K562 (cell line): Measurements from ENCODE around the gene FAM200A. TPM values are rescaled to one million over a fixed set of nuclear protein-coding genes. Genes with fewer than 3 reads are reported as not detected.

ENCODE experiments used
- CC2D1A ChIP-seq: fragments of 450-650 bp; IDR thresholded peaks from 2 replicates; pipeline ENCODE4 v1.6.1; 2017; ENCODE audit warnings: mild to moderate bottlenecking
- FIP1L1 ChIP-seq: fragments of 200-400 bp; formaldehyde crosslinking; IDR thresholded peaks from 2 replicates; pipeline ENCODE4 v1.6.1; 2018; ENCODE audit warnings: mild to moderate bottlenecking, low read depth, low read length; ENCODE audit not compliant: poor library complexity, severe bottlenecking
- FOXA1 ChIP-seq: fragments of 450-650 bp; IDR thresholded peaks from 2 replicates; pipeline ENCODE4 v1.6.1; 2016; ENCODE audit warnings: mild to moderate bottlenecking, borderline replicate concordance
- MED1 ChIP-seq: sonication (generic); formaldehyde crosslinking; IDR thresholded peaks from 2 replicates; pipeline ENCODE4 v1.8.1; 2023; ENCODE audit warnings: missing genetic modification reagents, borderline replicate concordance
- NFE2 ChIP-seq: IDR thresholded peaks from 2 replicates; pipeline ENCODE4 v1.6.1; 2014; ENCODE audit warnings: antibody characterized with exemption, low read depth
- POLR2H ChIP-seq: IDR thresholded peaks from 2 replicates; pipeline ENCODE4 v1.6.1; 2016; ENCODE audit warnings: missing genetic modification characterization, low read depth, mild to moderate bottlenecking, control low read depth, missing compliant biosample characterization, moderate library complexity
- PTBP1 ChIP-seq: fragments of 200-400 bp; formaldehyde crosslinking; IDR thresholded peaks from 2 replicates; pipeline ENCODE4 v1.6.1; 2017; ENCODE audit warnings: low read depth, low read length
- RB1 ChIP-seq: fragments of 450-650 bp; IDR thresholded peaks from 2 replicates; pipeline ENCODE4 v1.6.1; 2017; ENCODE audit warnings: low read depth, mild to moderate bottlenecking
- SMAD3 ChIP-seq: fragments of 450-650 bp; formaldehyde crosslinking; conservative IDR thresholded peaks from 2 replicates; pipeline ENCODE4 v1.4.0; 2020; ENCODE audit warnings: mild to moderate bottlenecking
- SMARCA5 ChIP-seq: fragments of 450-650 bp; IDR thresholded peaks from 2 replicates; pipeline ENCODE4 v1.6.1; 2016
- SP2 ChIP-seq: IDR thresholded peaks from 2 replicates; pipeline ENCODE4 v1.6.1; 2011; ENCODE audit warnings: mild to moderate bottlenecking, low read depth, low read length, moderate library complexity; ENCODE audit not compliant: poor library complexity, severe bottlenecking; ENCODE audit errors: extremely low read depth
- SRSF9 ChIP-seq: fragments of 200-400 bp; formaldehyde crosslinking; IDR thresholded peaks from 2 replicates; pipeline ENCODE4 v1.6.1; 2017; ENCODE audit warnings: low read depth, low read length, borderline replicate concordance
- ZFP36 ChIP-seq: fragments of 150-350 bp; IDR thresholded peaks from 2 replicates; pipeline ENCODE4 v1.6.1; 2018; ENCODE audit warnings: low read length, low read depth; ENCODE audit not compliant: partially characterized antibody
- ZNF311 ChIP-seq: fragments of 250-450 bp; sonication (Bioruptor Pico); IDR thresholded peaks from 2 replicates; pipeline ENCODE4 v1.4.0; 2020; ENCODE audit warnings: mild to moderate bottlenecking, moderate library complexity
- ZNF347 ChIP-seq: fragments of 450-650 bp; formaldehyde crosslinking; IDR thresholded peaks from 2 replicates; pipeline ENCODE4 v1.4.0; 2020; ENCODE audit warnings: low read depth, mild to moderate bottlenecking, moderate library complexity
- ZNF75A ChIP-seq: fragments of 450-650 bp; formaldehyde crosslinking; IDR thresholded peaks from 2 replicates; pipeline ENCODE4 v1.4.0; 2020; ENCODE audit warnings: mild to moderate bottlenecking
- ZZZ3 ChIP-seq: fragments of 450-650 bp; IDR thresholded peaks from 2 replicates; pipeline ENCODE4 v1.6.1; 2016; ENCODE audit warnings: antibody characterized with exemption, mild to moderate bottlenecking, moderate library complexity
- polyA plus RNA-seq, 8 experiments: library from polyadenylated mRNA; depleted of rRNA in 4 of 8; stranded (reverse) in 5 of 8; unstranded in 3 of 8; fragments of >200 nt; fragmentation: Nextera tagmentation in 2 of 8; fragmentation: Illumina TruSeq in 1 of 8; extraction: Ambion mirVana in 2 of 8; extraction: Trizol in 1 of 8; gene quantifications; 2 replicates each; pipeline versions ENCODE4 v1.2.1 to v1.2.3, GENCODE V29; 2011 to 2014; ENCODE audit warnings: inconsistent platforms in 1 of 8, missing spikeins in 1 of 8
- total RNA-seq, 7 experiments: library from RNA; depleted of rRNA in 6 of 7; stranded (reverse); fragments of >200 nt in 6 of 7; fragmentation: Illumina TruSeq in 2 of 7; extraction: Trizol in 2 of 7; gene quantifications; 2 replicates each; pipeline versions ENCODE4 v1.2.1 to v1.2.3, GENCODE V29; 2011 to 2021; ENCODE audit warnings: low replicate concordance in 1 of 7
- TF ChIP-seq, protein P1 (sequence below): fragments of 250-450 bp; sonication (Bioruptor Pico); IDR thresholded peaks from 2 replicates; pipeline ENCODE4 v1.4.0; 2020; ENCODE audit warnings: mild to moderate bottlenecking
- TF ChIP-seq, protein P2 (sequence below): fragments of 450-650 bp; formaldehyde crosslinking; IDR thresholded peaks from 2 replicates; pipeline ENCODE4 v1.4.0; 2022; ENCODE audit warnings: missing genetic modification characterization
- TF ChIP-seq, protein P3 (sequence below): sonication (generic); formaldehyde crosslinking; IDR thresholded peaks from 2 replicates; pipeline ENCODE4 v1.8.0; 2022; ENCODE audit warnings: missing genetic modification reagents, mild to moderate bottlenecking, moderate library complexity, borderline replicate concordance
- TF ChIP-seq, protein P4 (sequence below): sonication (generic); formaldehyde crosslinking; IDR thresholded peaks from 2 replicates; pipeline ENCODE4 v1.8.0; 2022; ENCODE audit warnings: mild to moderate bottlenecking, missing genetic modification reagents
- TF ChIP-seq, protein P5 (sequence below): sonication (generic); formaldehyde crosslinking; IDR thresholded peaks from 2 replicates; pipeline ENCODE4 v1.9.0; 2022; ENCODE audit warnings: mild to moderate bottlenecking, missing genetic modification reagents

The FAM200A gene
- total and polyA plus RNA-seq, 9 of the 15 experiments (the other 6 are each of a cell fraction or from before 2014, with no cell fraction given): 3.3 to 11.2 (median 8.3) TPM

DNA sequence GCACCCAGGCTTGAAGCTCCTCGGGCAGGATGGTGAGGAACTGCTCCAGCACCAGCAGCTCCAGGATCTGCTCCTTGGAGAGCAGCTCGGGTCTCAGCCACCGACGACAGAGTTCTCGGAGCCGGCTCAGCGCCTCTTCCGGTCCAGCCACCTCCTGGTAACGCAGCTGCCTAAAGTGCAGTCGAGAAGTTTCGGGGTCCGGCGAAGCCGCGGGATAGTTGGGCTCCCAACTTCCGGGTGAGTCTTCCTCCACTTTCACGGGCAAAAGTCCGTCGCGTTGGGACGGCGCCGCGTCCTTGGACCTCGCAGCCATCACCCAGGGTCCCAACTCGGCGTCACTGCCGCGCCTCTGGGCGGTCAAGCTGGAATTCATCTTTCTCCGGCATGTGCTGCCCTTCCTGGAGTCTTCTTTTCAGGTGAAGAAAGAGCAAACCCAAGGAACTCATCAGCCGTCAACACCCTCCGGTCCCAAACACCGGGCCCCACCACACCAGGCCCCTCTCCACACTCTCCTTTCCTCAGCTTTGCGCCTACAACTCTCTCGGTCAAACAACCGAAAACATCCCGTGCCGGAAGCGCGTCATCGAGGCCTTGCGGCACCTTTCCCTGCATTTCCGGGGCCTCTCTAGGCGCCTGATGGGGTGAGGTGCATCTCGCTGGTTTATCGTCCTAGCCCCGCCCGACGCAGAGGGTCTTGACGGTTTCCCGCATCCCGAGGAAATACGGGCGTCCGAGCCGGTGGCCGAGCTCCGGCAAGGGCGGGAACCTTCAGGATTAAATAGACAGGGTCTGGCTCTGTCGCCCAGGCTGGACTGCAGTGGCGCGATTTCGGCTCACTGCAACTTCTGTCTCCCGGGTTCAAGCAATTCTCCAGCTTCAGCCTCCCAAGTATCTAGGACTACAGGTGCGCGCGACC, 51.9 kb downstream of the FAM200A start, which contains the start of gene ZNF394 (continued):
- no peak for TF ChIP-seq NFE2
- no peak for TF ChIP-seq SRSF9
- peak; percentile 63 for TF ChIP-seq FIP1L1
- no peak for TF ChIP-seq ZNF75A (CRISPR knock-in tag)
- TF ChIP-seq, protein P1, sequence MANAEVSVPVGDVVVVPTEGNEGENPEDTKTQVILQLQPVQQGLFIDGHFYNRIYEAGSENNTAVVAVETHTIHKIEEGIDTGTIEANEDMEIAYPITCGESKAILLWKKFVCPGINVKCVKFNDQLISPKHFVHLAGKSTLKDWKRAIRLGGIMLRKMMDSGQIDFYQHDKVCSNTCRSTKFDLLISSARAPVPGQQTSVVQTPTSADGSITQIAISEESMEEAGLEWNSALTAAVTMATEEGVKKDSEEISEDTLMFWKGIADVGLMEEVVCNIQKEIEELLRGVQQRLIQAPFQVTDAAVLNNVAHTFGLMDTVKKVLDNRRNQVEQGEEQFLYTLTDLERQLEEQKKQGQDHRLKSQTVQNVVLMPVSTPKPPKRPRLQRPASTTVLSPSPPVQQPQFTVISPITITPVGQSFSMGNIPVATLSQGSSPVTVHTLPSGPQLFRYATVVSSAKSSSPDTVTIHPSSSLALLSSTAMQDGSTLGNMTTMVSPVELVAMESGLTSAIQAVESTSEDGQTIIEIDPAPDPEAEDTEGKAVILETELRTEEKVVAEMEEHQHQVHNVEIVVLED (CRISPR knock-in tag): peak; percentile 48
- no peak for TF ChIP-seq SMAD3 (CRISPR knock-in tag)
- 0 out of 2 replicates have a peak, but pooled peaks have one; percentile 39 for TF ChIP-seq MED1 (CRISPR knock-in tag)
- no peak for TF ChIP-seq FOXA1
- peak; percentile 33; the same call in 1 of the 2 replicates for TF ChIP-seq RB1
- TF ChIP-seq ZFP36: no peak
- TF ChIP-seq CC2D1A: no peak; the same call in 1 of the 2 replicates
- no peak for TF ChIP-seq SMARCA5
- TF ChIP-seq, protein P2, sequence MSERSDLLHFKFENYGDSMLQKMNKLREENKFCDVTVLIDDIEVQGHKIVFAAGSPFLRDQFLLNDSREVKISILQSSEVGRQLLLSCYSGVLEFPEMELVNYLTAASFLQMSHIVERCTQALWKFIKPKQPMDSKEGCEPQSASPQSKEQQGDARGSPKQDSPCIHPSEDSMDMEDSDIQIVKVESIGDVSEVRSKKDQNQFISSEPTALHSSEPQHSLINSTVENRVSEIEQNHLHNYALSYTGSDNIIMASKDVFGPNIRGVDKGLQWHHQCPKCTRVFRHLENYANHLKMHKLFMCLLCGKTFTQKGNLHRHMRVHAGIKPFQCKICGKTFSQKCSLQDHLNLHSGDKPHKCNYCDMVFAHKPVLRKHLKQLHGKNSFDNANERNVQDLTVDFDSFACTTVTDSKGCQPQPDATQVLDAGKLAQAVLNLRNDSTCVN (CRISPR knock-in tag): no peak
- TF ChIP-seq ZZZ3: peak; percentile 75; the same call in 1 of the 2 replicates
- peak; percentile 97 for TF ChIP-seq SP2
- no peak for TF ChIP-seq PTBP1
- TF ChIP-seq, protein P3, sequence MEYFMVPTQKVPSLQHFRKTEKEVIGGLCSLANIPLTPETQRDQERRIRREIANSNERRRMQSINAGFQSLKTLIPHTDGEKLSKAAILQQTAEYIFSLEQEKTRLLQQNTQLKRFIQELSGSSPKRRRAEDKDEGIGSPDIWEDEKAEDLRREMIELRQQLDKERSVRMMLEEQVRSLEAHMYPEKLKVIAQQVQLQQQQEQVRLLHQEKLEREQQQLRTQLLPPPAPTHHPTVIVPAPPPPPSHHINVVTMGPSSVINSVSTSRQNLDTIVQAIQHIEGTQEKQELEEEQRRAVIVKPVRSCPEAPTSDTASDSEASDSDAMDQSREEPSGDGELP (CRISPR knock-in tag): peak; percentile 87
- TF ChIP-seq ZNF311: no peak
- peak; percentile 63; the same call in 1 of the 2 replicates for TF ChIP-seq POLR2H (tag)
- TF ChIP-seq, protein P4, sequence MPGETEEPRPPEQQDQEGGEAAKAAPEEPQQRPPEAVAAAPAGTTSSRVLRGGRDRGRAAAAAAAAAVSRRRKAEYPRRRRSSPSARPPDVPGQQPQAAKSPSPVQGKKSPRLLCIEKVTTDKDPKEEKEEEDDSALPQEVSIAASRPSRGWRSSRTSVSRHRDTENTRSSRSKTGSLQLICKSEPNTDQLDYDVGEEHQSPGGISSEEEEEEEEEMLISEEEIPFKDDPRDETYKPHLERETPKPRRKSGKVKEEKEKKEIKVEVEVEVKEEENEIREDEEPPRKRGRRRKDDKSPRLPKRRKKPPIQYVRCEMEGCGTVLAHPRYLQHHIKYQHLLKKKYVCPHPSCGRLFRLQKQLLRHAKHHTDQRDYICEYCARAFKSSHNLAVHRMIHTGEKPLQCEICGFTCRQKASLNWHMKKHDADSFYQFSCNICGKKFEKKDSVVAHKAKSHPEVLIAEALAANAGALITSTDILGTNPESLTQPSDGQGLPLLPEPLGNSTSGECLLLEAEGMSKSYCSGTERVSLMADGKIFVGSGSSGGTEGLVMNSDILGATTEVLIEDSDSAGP (CRISPR knock-in tag): no peak
- TF ChIP-seq ZNF347 (CRISPR knock-in tag): no peak
- TF ChIP-seq, protein P5, sequence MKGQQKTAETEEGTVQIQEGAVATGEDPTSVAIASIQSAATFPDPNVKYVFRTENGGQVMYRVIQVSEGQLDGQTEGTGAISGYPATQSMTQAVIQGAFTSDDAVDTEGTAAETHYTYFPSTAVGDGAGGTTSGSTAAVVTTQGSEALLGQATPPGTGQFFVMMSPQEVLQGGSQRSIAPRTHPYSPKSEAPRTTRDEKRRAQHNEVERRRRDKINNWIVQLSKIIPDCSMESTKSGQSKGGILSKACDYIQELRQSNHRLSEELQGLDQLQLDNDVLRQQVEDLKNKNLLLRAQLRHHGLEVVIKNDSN (CRISPR knock-in tag): peak; percentile 41; the same call in 1 of the 2 replicates
